HG03354 (cell line): ENCODE measurements around the gene SGMS1.
"Not testable (repeated sequence)": the region's sequence is repeated elsewhere in the genome, so short reads cannot be mapped to it uniquely, and the experiment has no call there.

Experiments
- ATAC-seq: cut with Tn5 transposase; IDR thresholded peaks from one replicate; pipeline ENCODE4 v1.9.1; 2021; ENCODE audit warnings: mild to moderate bottlenecking; ENCODE audit not compliant: unreplicated experiment, poor library complexity, severe bottlenecking

Gene SGMS1

DNA sequence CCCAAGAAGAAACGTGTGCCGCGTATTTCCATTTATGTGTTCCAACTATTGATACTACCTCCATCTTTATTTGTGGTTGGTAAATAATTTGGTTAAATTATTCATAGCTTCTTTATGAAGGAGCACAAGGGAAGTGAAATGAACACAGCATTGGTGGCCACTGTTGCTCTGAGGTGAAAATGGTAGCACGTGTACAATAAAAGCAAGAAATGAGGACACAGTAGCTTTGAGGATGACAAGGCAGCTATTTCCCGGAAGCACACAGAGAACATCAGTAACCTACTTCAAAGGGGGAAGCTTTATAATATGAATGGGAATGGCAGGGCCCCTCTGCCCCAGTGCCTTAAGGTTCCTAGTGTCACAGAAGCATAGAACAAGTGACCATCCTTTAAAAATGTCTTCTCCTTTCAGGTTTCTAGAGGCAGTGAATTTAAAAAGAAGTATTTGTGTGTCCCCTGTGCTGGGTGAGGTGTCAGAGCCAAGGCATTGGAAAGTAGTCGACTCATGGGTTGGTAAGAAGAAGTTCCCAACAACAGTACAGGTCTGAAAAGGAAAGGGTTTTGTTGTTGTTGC, 78.8 kb downstream of the SGMS1 start:
- no peak for ATAC-seq

DNA sequence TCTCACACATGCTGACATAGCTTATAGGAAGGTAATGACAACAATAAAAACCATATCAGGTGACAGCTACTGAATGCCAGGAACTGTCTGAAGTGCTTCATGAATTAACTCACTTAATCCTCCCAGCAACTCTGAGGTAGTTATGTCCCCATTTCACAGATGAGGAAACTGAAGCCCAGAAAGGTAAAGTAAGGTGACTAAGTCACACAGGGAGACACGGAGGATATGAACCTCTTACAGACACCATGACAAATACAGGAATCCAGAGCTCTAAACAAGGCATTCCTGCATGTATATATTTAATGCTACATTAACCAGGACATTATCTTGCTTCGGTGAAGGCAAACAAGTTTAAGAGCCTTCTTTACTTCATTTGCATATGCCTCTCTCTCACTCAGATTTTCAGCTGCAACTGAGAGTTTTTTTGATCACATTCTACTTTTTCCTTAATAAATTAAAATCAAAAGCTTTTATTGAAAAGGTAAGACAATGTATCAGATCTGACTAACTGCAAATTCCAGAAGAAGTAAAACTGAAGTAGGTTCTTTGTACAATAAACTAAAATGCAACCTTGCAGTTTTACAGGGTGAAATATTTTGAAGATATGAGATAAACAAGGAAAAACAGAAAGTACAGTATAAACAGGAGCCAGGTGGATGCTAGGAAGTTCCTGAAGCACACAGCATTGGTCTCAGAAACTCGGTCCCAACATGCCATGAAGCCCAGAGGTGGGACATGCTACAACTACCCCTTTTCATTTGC, 79.5 kb downstream of the SGMS1 start:
- ATAC-seq, result no peak

- no peak for ATAC-seq
These were observed 80.9 kb downstream of the SGMS1 start for GRCh38 chr10:50542871-50543270.

- ATAC-seq, result peak; percentile 45
These were observed 81.8 kb downstream of the SGMS1 start for GRCh38 chr10:50541921-50542320.

- ATAC-seq, result no peak
These were observed 82.4 kb downstream of the SGMS1 start for GRCh38 chr10:50541317-50541716.

DNA sequence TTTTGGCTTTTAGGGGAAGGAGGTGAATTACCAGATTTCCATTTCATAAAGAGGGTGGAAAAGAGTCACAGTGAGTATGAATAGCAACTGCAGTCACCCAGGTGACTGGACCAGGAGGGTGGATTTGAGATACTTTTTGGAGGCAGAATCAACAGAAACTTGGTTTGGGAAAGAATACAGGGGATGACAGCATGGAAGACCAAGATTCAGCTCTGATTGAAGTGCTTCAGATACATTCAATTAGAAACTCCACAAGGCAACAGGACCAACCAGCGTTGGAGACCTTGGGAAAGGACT, 83.0 kb downstream of the SGMS1 start:
- ATAC-seq, result peak; percentile 22

- ATAC-seq, result peak; percentile 66
These were observed 83.5 kb downstream of the SGMS1 start for GRCh38 chr10:50540069-50540825.

DNA sequence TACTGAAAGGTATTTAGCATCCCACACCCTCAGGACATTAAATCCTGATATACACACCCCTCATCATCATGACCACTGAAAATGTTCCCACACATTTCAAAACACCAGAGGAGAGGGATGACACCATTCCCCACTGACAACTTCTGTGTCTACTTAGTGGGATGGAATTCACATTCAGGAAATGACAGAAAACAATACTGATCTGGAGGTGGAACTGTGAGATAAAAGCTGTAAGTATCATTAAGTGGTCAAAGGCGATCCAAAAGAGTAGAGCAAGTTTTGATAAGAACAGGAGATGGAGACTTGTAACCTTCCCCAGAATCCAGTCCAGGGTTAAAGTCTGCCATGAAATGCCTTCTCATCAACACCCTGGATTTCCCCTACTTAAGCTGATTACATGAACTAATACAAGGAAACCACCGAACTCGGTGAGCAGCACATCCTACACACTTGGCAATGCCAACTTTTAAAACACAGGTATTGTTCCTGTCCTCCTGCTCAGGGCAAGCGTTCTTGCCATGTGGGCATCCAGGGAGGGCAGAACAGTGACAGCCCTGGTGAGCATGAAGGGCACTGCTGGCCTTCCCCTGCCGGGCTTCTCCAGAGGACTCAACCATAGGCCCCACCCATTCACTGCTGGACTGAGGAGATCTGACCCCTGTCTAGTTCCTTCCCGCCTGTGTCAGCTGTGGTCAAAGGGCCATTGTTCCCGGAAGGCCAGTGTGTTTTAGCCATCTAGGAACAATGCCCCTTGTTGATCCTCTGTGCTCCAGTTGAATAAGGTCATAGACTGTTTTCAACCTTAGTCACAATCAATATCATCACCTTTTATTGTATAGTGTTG, 85.0 kb downstream of the SGMS1 start:
- ATAC-seq, result no peak

GRCh38 chr10:50536617-50537240, 87.0 kb downstream of the SGMS1 start:
- no peak for ATAC-seq

DNA sequence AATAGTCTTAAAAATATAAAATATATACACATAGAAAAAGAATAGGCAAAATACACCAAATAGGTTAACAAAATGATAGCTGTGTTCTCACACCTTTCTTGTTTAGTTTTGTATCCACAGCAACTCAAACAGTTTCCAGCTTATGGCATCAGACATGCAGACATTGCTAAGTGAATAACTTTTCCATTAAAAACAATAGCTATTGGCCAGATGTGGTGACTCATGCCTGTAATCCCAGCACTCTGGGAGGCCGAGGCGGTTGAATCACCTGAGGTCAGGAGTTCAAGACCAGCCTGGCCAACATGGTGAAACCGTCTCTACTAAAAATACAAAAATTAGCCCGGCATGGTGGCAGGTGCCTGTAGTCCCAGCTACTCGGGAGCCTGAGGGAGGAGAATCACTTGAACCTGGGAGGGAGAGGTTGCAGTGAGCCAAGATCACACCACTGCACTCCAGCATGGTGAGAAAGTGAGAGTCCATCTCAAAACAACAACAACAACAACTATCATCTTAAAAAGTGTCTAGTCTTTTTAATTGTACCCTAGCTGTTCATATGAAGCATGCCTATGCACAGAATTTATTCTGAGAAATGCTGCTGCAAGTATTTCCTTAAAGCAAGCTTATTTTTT, 88.9 kb downstream of the SGMS1 start:
- not testable (repeated sequence) for ATAC-seq

GRCh38 chr10:50533296-50533695, 90.5 kb downstream of the SGMS1 start:
- ATAC-seq, result no peak

GRCh38 chr10:50531388-50532077, 92.2 kb downstream of the SGMS1 start:
- no peak for ATAC-seq

- no peak for ATAC-seq
These were observed 94.1 kb downstream of the SGMS1 start for GRCh38 chr10:50529660-50530059.

GRCh38 chr10:50528206-50528605, 95.5 kb downstream of the SGMS1 start:
- ATAC-seq, result no peak

DNA sequence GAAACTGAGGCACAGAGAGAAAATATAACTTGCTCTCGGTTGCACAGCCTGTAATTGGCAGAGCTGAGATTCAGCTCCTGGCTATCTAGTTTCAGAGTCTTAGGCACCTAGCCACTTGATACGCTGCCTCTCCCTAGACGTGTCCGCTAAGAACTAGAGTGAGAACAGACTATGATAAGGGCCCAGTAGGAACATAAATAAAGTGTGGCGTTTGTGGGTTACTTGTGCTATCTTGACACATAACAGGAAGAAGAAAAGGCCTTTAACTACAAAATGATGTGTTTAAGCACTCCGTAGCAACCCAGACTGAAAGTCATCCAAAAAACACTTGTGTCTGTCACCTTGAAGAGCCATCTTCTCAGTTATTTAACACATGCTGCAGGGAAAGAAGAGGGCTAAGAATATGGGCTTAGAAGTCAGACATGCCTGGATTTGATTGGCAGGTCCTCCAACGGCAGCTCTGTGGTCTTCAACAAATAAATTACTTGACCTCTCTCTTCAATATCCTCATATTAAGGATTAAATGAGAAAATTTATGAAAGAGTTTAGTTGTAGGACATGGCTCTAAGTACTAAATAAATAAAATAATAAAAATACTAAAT, 96.2 kb downstream of the SGMS1 start:
- no peak for ATAC-seq

DNA sequence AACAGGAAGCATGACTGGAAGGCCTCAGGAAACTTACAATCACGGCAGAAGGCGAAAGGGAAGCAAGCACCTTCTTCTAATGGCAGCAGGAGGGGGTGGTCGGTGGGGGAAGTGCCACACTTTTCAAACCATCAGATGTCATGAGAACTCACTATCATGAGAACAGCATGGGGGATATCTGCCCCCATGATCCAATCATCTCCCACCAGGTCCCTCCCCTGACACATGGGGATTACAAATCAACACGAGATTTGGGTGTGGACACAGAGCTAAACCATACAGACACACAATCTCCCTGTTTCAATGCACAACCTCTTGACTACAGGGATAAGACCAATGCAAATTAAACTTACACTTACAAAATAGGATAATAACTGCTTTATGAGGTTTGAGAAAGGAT, 97.6 kb downstream of the SGMS1 start:
- ATAC-seq, result no peak

DNA sequence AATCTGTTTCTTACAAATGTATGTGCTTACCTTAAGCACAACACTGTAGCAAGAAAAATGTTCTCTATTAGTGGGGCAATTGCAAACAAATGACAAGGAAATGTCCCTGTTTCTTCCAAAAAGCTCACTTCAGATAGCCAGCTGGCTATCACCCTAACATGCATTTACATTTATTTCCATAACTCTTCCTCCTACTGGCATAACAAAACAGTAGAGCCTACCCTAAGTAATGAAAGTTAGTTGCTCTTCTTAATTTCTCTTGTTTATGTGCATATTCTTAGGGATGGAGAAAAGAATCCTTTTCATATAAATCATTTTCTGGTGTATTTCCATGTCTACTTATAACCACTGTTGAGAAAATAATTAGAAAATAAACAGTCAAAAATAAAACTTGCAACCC, 100.4 kb downstream of the SGMS1 start:
- ATAC-seq, result no peak

GRCh38 chr10:50522908-50523307, 100.8 kb downstream of the SGMS1 start:
- no peak for ATAC-seq
